HG03558 (cell line): ENCODE data around the gene DEDD2.

Experiments
- ATAC-seq: cut with Tn5 transposase; IDR thresholded peaks from one replicate; pipeline ENCODE4 v1.9.1; 2021; ENCODE audit warnings: moderate number of reproducible peaks; ENCODE audit not compliant: unreplicated experiment; ENCODE audit errors: extremely low read depth

Gene DEDD2

GRCh38 chr19:42201489-42202289 lies 15.8 kb downstream of the DEDD2 start:
- no peak for ATAC-seq

- no peak for ATAC-seq
These were observed 17.3 kb downstream of the DEDD2 start for GRCh38 chr19:42200116-42200715.

DNA sequence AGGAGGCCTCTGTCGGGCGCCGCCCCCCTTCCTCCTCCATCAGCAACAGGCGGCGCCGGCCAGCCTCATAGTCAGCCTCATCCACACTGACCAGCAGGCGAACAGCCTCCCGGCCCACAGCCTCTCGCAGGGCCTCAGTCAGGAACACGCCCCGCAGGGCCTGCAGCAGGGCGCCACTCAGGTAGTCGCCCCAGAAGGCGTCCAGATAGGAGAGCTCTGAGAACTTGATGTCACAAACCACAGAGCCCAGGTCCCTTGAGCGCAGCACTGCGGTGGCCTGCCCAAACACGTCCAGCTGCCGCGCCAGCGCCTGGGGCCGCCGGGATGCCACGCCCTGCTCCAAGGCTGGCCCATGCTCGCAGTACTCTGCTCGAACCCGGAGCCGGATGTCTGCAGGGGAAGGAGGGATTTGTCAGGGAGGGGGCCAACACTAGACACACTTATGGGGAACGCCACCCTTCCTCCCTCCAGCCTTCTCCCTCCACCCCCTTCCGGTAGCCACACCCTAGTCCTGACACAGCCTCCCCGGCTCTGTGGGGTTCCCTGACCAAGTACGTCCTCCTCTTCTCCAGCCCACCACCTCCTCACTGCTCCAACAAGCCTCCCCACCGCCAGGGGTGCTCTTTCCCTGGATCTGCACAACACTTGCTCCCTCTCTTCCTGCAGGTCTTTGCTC lies 17.9 kb downstream of the DEDD2 start:
- no peak for ATAC-seq

GRCh38 chr19:42198676-42199439 lies 18.6 kb downstream of the DEDD2 start:
- ATAC-seq, result no peak

GRCh38 chr19:42197375-42197817 lies 20.1 kb downstream of the DEDD2 start:
- no peak for ATAC-seq

DNA sequence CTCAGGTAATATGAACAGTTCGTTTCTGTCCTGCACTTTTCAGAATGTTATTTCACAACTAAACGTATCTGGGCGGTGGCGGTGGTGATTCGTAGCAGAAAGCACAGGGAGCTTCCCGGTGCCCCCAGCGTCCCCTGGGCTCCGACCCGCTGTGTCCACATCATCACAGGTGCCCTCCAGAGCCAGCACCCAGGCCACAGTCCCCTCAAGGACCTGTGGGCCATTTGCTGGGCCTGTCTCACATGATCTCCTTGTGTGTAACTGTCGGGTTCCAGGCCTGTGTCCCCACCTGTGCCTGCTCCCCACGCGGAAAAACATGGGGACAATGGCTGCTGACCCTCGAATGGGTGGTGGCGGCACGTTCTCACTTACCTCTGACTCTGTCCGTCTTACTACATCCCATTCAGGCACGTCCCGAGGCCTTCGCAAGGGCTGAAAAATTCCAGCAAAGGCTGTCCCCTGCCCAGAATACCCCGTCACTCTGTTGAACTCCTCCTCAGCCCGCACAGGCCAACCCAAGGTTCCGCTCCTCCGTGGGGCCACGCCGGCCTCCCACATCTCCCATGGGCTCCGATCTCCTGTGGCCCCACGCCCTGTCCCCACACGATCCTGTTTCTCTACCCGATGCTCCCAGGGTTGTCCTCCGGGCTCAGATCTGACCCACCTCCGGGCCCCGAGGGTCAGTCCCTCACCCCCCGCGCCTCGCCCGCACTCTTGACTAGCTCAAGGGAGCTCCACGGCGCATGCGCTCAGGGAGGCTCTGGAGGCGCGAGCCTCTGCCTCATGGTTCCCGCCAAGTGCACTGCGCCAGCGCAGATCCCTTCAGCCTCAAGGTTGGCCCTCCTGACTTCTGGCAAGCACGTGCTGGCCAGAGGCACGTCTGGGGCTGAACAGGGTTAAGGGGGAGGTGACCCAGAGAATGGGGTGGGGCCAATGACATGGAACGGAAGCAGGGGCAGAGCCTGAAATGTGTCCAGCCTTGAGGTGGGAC lies 21.2 kb downstream of the DEDD2 start:
- ATAC-seq, result no peak

GRCh38 chr19:42193706-42194105 lies 23.8 kb downstream of the DEDD2 start:
- no peak for ATAC-seq

DNA sequence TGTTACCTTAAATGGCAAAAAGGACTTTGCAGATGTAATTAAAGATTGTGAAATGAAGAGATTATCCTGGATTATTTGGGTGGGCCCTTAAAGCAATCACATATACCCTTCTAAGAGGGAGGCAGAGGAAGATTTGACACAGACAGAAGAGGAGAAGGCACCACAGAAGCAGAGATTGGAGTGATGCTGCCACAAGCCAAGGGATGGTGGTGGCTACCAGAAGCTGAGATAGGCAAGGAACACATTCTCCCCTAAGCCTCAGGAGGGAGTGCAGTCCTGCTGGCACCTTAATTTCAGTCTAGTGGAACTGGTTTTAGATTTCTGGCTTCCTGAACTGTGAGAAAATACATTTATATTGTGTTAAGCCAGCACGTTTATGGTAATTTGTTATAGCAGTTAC lies 24.2 kb downstream of the DEDD2 start:
- ATAC-seq, result no peak

- no peak for ATAC-seq
These were observed 25.6 kb downstream of the DEDD2 start for GRCh38 chr19:42191855-42192254.

DNA sequence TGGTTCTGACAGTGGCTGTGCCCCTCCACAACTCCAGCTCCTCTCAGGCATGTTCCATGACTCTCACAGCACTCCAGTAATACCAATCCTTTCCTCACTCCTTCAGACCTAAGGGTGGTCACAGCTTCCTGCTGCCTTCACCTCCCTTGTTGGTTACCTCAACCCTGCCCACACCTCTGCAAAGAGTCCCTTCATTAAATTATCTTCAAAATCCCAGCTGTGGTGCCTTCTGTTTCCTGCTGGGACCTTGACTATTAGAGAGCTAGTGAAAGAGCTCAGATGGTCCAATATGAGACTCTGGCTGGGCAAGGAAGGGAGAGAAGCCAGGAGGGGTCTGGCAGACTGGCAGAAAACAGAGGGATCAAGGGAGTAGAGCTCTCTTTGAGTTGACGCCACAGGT lies 26.1 kb downstream of the DEDD2 start:
- no peak for ATAC-seq

DNA sequence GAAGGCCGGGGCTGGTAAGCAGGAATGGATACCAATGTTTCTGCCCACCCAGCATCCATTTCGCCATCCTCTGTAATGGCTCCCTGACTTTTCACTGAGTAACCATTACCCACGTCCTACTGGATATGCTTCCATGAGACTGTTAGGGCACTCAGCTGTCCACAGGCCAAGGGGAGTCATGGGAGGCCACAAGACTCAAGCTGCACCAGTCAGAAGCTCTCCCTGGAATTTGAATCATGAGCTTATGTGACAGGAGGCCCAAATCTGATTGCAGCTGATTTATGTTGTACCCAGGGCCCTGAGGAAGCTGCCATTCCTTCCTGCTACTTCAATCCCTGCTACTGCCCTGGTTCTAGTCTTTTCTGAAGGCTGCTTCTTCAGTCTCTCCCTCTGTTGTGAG lies 28.3 kb downstream of the DEDD2 start:
- no peak for ATAC-seq

DNA sequence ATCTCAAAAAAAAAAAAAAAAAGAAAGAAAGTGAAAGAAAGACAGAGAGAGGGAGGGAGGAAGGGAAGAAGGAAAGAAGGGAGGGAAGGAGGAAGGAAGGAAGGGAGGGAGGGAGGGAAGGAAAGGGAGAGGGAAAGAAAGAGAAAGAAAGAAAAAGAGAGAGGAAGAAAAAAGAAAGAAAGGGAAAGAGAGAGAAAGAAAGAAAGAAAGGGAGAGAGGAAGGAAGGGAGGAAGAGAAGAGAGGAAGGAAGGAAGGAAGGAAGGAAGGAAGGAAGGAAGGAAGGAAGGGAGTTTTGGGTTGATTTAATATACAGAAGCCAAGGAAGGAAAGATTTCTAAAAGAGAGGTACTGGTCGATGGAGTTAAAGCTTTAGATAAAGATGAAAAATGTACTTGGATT lies 28.8 kb downstream of the DEDD2 start:
- no peak for ATAC-seq

GRCh38 chr19:42185277-42185676 lies 32.2 kb downstream of the DEDD2 start:
- ATAC-seq, result no peak

DNA sequence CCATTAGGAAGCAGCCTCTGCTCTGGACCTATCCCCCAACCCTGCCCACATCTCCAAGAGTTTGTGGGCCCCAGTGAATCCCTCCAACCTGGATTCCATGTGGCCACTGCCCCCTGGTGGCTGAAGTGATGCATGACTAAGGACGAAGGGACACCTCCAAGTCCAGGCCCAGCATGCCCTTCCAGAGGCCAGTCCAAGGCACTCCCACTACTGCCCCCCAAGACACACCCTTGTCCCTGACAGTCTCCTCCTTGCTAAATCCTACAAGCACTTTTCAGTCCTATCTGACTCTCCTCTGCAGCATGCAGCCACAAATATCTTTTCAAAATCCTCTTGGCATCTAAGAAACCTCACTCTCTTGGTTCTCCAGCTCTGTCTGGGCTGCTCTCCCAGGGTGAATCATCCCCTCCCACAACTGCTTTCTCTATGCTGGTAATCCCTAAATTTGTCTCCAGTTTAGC lies 33.0 kb downstream of the DEDD2 start:
- ATAC-seq, result no peak

GRCh38 chr19:42178791-42179674 lies 38.4 kb downstream of the DEDD2 start:
- no peak for ATAC-seq

- ATAC-seq, result no peak
These were observed 39.8 kb downstream of the DEDD2 start for GRCh38 chr19:42177686-42178019.

DNA sequence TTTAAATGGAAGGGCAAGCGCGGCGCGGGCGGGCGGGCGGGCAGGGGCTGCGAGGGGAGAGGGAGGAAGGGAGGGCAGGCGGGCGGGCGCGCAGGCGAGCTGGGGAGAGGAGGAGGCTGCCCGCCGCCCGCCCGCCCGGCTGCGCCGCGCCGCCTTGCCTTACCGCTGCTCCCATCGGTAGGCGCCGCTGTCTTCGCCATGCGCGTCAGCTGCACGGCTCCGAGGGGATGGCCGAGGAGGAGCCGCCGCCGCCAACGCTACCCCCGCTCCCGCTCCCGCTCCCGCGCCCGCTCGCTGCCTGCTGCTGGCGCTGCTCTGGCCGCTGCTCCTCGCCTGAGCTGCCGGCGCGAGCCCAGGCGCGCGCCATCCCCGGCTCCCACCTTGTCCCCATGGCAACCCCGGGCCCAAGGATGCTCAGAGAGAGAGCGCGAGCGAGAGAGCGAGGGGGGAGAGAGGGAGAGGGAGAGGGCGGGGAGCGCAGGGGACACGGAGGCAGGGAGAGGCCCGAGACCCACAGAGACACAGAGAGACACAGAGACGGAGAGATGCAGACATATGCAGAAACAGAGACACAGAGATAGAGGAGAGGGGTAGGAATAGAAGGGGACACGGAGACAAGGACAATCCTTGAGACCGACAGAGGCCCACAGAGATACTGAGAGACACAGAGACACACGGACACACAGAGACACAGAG lies 40.3 kb downstream of the DEDD2 start:
- no peak for ATAC-seq

DNA sequence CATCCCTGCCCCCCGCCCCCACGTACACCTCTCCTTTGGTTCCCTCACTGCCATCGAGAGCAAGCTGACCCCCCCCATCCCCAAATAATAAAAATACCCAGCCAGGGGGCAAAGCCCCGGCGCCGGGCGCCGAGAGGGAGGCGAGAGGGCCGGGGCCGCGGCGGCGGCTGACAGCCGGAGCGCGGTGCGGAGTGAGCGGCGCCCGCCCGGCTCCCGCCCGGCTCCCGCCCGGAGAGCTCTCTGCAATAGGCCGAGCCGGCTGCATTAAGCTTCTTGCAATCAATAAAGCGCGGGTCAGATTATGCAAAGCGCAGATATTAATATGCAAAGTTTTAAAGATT lies 40.9 kb downstream of the DEDD2 start:
- ATAC-seq, result no peak
